Measurements from ENCODE around the gene NOP53.
"Not testable (repeated sequence)": the region's sequence is repeated elsewhere in the genome, so short reads cannot be mapped to it uniquely, and the experiment has no call there.

- TF ChIP-seq, protein P1, sequence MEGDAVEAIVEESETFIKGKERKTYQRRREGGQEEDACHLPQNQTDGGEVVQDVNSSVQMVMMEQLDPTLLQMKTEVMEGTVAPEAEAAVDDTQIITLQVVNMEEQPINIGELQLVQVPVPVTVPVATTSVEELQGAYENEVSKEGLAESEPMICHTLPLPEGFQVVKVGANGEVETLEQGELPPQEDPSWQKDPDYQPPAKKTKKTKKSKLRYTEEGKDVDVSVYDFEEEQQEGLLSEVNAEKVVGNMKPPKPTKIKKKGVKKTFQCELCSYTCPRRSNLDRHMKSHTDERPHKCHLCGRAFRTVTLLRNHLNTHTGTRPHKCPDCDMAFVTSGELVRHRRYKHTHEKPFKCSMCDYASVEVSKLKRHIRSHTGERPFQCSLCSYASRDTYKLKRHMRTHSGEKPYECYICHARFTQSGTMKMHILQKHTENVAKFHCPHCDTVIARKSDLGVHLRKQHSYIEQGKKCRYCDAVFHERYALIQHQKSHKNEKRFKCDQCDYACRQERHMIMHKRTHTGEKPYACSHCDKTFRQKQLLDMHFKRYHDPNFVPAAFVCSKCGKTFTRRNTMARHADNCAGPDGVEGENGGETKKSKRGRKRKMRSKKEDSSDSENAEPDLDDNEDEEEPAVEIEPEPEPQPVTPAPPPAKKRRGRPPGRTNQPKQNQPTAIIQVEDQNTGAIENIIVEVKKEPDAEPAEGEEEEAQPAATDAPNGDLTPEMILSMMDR (IDR thresholded peaks at IDR 0.05; ENCODE audit: insufficient read depth, low read depth, low read length): not testable (repeated sequence)
- not testable (repeated sequence) for TF ChIP-seq EZH2 (IDR thresholded peaks at IDR 0.05; ENCODE audit: insufficient read depth, low read length)
Observed at GRCh38 chr19:47718415-47719046, 26.8 kb upstream of the NOP53 start.

Measured in astrocyte (in vitro differentiated cells and primary cell).